A673 (cell line): Measurements from ENCODE around the gene RIPK3.

Experiments used
- CTCF ChIP-seq: fragments of 300-800, 200-600 bp; sonication (generic); conservative IDR thresholded peaks from 2 replicates; pipeline ENCODE4 v1.5.1; 2017; ENCODE audit warnings: low read depth, mild to moderate bottlenecking, antibody characterized with exemption, low read length, moderate library complexity, mixed read lengths
- EZH2 ChIP-seq: fragments of 200-600 bp; sonication (generic); IDR thresholded peaks from 2 replicates; pipeline ENCODE4 v1.6.1; 2017; ENCODE audit warnings: borderline replicate concordance, low read depth, mild to moderate bottlenecking, mixed read lengths, antibody characterized with exemption, low read length; ENCODE audit not compliant: poor library complexity, severe bottlenecking

GRCh38 chr14:24300326-24300980, 39.3 kb downstream of the RIPK3 start:
- TF ChIP-seq EZH2: no peak
- TF ChIP-seq CTCF: no peak
